ENCODE measurements around the gene ZNF778. TPM values are rescaled to one million over a fixed set of nuclear protein-coding genes. Genes with fewer than 3 reads are reported as not detected.

ZNF778 gene
- total and polyA plus RNA-seq, 2 of the 13 experiments (the other 11 are each of a cell fraction or from before 2014, with no cell fraction given), result 3.8 to 7.2 TPM

- TF ChIP-seq, protein P1, sequence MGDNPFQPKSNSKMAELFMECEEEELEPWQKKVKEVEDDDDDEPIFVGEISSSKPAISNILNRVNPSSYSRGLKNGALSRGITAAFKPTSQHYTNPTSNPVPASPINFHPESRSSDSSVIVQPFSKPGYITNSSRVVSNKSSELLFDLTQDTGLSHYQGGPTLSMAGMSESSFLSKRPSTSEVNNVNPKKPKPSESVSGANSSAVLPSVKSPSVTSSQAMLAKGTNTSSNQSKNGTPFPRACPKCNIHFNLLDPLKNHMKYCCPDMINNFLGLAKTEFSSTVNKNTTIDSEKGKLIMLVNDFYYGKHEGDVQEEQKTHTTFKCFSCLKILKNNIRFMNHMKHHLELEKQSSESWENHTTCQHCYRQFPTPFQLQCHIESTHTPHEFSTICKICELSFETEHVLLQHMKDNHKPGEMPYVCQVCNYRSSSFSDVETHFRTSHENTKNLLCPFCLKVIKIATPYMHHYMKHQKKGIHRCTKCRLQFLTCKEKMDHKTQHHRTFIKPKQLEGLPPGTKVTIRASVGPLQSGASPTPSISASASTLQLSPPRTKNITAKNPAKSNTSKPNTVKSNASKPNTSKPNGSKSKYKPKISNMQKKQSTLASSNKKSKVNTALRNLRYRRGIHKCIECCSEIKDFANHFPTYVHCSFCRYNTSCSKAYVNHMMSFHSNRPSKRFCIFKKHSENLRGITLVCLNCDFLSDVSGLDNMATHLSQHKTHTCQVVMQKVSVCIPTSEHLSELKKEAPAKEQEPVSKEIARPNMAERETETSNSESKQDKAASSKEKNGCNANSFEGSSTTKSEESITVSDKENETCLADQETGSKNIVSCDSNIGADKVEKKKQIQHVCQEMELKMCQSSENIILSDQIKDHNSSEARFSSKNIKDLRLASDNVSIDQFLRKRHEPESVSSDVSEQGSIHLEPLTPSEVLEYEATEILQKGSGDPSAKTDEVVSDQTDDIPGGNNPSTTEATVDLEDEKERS (CRISPR knock-in tag; IDR thresholded peaks at IDR 0.05), result peak; percentile 47; the same call in 1 of the 2 replicates
- TF ChIP-seq NCOA2 (CRISPR knock-in tag; IDR thresholded peaks at IDR 0.05) (peak; percentile 55), IKZF1 (IDR thresholded peaks at IDR 0.05) (no peak), ZNF33B (CRISPR knock-in tag; IDR thresholded peaks at IDR 0.05) (peak; percentile 86; the same call in 1 of the 2 replicates), TAF15 (IDR thresholded peaks at IDR 0.05; ENCODE audit: low read depth, low read length, poor library complexity, severe bottlenecking) (no peak), SCMH1 (CRISPR knock-in tag; IDR thresholded peaks at IDR 0.05; ENCODE audit: borderline replicate concordance) (no peak), HMGXB4 (CRISPR knock-in tag; IDR thresholded peaks at IDR 0.05; ENCODE audit: borderline replicate concordance in 1 of 2, low read depth in 1 of 2) (peak; percentile 95 to 98), EEA1 (CRISPR knock-in tag; IDR thresholded peaks at IDR 0.05; ENCODE audit: borderline replicate concordance) (peak; percentile 97), HOXA5 (CRISPR knock-in tag; IDR thresholded peaks at IDR 0.05) (peak; percentile 91), ATF2 (CRISPR knock-in tag; IDR thresholded peaks at IDR 0.05) (peak; percentile 87), ARNT2 (CRISPR knock-in tag; IDR thresholded peaks at IDR 0.05; ENCODE audit: low read depth) (peak; percentile 92; the same call in 1 of the 2 replicates), E2F5 (CRISPR knock-in tag; conservative IDR thresholded peaks at IDR 0.05) (peak; percentile 67), TCF7 (IDR thresholded peaks at IDR 0.05; ENCODE audit: low read depth) (no peak), ZFP36L2 (CRISPR knock-in tag; IDR thresholded peaks at IDR 0.05) (no peak), ZNF605 (CRISPR knock-in tag; IDR thresholded peaks at IDR 0.05) (peak; percentile 98; the same call in 1 of the 2 replicates), ZSCAN9 (CRISPR knock-in tag; IDR thresholded peaks at IDR 0.05; ENCODE audit: borderline replicate concordance) (peak; percentile 84), ZNF564 (CRISPR knock-in tag; IDR thresholded peaks at IDR 0.05) (peak; percentile 70), ZNF709 (CRISPR knock-in tag; IDR thresholded peaks at IDR 0.05) (no peak; the same call in 1 of the 2 replicates), JUND (CRISPR knock-in tag; IDR thresholded peaks at IDR 0.05) (peak; percentile 62; the same call in 1 of the 2 replicates), ZNF160 (CRISPR knock-in tag; IDR thresholded peaks at IDR 0.05) (peak; percentile 55; the same call in 1 of the 2 replicates)
- TF ChIP-seq, protein P2, sequence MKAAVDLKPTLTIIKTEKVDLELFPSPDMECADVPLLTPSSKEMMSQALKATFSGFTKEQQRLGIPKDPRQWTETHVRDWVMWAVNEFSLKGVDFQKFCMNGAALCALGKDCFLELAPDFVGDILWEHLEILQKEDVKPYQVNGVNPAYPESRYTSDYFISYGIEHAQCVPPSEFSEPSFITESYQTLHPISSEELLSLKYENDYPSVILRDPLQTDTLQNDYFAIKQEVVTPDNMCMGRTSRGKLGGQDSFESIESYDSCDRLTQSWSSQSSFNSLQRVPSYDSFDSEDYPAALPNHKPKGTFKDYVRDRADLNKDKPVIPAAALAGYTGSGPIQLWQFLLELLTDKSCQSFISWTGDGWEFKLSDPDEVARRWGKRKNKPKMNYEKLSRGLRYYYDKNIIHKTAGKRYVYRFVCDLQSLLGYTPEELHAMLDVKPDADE (CRISPR knock-in tag; IDR thresholded peaks at IDR 0.05), result peak; percentile 80; the same call in 1 of the 2 replicates
These were observed at the start of gene ZNF778 (continued) for GRCh38 chr16:89217388-89218191.

Measured in HepG2 (cell line).